HG03469 (cell line): ENCODE measurements around the gene PPARG.

Experiments used
- ATAC-seq: cut with Tn5 transposase; IDR thresholded peaks from one replicate; pipeline ENCODE4 v1.9.1; 2021; ENCODE audit warnings: mild to moderate bottlenecking, moderate library complexity, moderate number of reproducible peaks; ENCODE audit not compliant: unreplicated experiment

The PPARG gene

GRCh38 chr3:12401208-12401607, 112.3 kb downstream of the PPARG start:
- ATAC-seq, result no peak

GRCh38 chr3:12405432-12406272, 116.8 kb downstream of the PPARG start:
- ATAC-seq, result no peak

GRCh38 chr3:12408984-12409683, 120.3 kb downstream of the PPARG start:
- ATAC-seq, result no peak

- ATAC-seq, result no peak
Measured at GRCh38 chr3:12409684-12410596, 121.1 kb downstream of the PPARG start.

GRCh38 chr3:12413721-12414255, 124.9 kb downstream of the PPARG start:
- ATAC-seq, result no peak

GRCh38 chr3:12415014-12415680, 126.3 kb downstream of the PPARG start:
- ATAC-seq, result no peak

GRCh38 chr3:12416731-12417130, 127.9 kb downstream of the PPARG start:
- no peak for ATAC-seq

GRCh38 chr3:12420393-12420792, 131.5 kb downstream of the PPARG start:
- ATAC-seq, result no peak

- no peak for ATAC-seq
Measured at GRCh38 chr3:12421132-12421531, 132.3 kb downstream of the PPARG start.

GRCh38 chr3:12423131-12423530, 134.3 kb downstream of the PPARG start:
- no peak for ATAC-seq

- no peak for ATAC-seq
Measured at GRCh38 chr3:12423918-12424630, 135.2 kb downstream of the PPARG start.

- ATAC-seq, result no peak
Measured at GRCh38 chr3:12424635-12425319, 135.9 kb downstream of the PPARG start.

- no peak for ATAC-seq
Measured at GRCh38 chr3:12425850-12426579, 137.1 kb downstream of the PPARG start.

- ATAC-seq, result no peak
Measured at GRCh38 chr3:12427551-12427950, 138.7 kb downstream of the PPARG start.

- no peak for ATAC-seq
Measured at GRCh38 chr3:12428126-12428525, 139.3 kb downstream of the PPARG start.

- no peak for ATAC-seq
Measured at GRCh38 chr3:12430086-12430485, 141.2 kb downstream of the PPARG start.

GRCh38 chr3:12433823-12434222, 145.0 kb downstream of the PPARG start:
- no peak for ATAC-seq

- no peak for ATAC-seq
Measured at GRCh38 chr3:12436514-12437220, 147.8 kb downstream of the PPARG start.
